ENCODE results near the gene CNTN5.

DNA sequence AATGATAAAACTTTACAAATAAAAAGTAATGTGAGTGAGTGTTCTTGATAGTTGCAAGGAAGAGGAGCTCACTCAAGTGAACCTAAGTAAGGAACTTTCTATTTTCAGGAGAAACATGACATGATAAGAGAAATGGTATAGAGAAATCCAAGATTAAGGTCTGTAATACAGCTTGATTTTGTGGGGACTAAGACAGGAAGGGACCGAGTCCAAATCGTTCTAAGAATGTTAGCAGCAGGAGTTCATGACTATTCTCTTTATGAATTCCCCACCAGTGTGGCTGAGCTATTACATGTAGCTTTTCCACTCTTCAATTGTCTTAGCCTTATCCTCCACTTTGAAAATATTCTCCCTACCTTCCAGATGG lies 967.7 kb downstream of the CNTN5 start:
- TF ChIP-seq EZH2 (IDR thresholded peaks at IDR 0.05; ENCODE audit: insufficient read depth, poor library complexity, severe bottlenecking) (no peak), EZH2phosphoT487 (IDR thresholded peaks at IDR 0.05; ENCODE audit: insufficient read depth, low read depth) (no peak)

Data from GM23248 (cell line).